B cell (primary cell): Measurements from ENCODE around the gene TPO. TPM values are rescaled to one million over a fixed set of nuclear protein-coding genes. Genes with fewer than 3 reads are reported as not detected.
A peak's percentile ranks its signal among the peaks of the same experiment; 100 is the strongest.

Experiments used
- ATAC-seq: fragments of 200-7000 bp; cut with Tn5 transposase; one replicate; pipeline ENCODE4 v1.10.0; 2021; ENCODE audit warnings: low read depth, mild to moderate bottlenecking, moderate number of reproducible peaks, moderate library complexity
- CTCF ChIA-PET: fragments of 350-600 bp; sonication (Branson Sonifier 250); formaldehyde crosslinking; loops from one replicate; lab custom pipeline; 2021; ENCODE audit warnings: antibody characterized with exemption, inconsistent platforms; lab: Charles Lee
- POLR2A ChIA-PET: fragments of 350-600 bp; sonication (Branson Sonifier 250); formaldehyde crosslinking; loops from one replicate; lab custom pipeline; 2021; ENCODE audit warnings: antibody characterized with exemption; lab: Charles Lee
- DNase-seq: peaks from one replicate; pipeline ENCODE4 v3.0.0; 2013
- H2AFZ ChIP-seq: 2 replicates; pipeline ENCODE4 v1.6.1; 2012; ENCODE audit warnings: mild to moderate bottlenecking, low read depth, low read length; ENCODE audit not compliant: insufficient read depth, poor library complexity, severe bottlenecking
- H3K27ac ChIP-seq, 2 donors: 1 replicate in 1 of 2; 2 replicates in 1 of 2; pipeline ENCODE4 v1.5.1; 2012 to 2013; ENCODE audit warnings: low read length in 2 of 2, mild to moderate bottlenecking in 2 of 2, moderate library complexity in 1 of 2
- H3K27me3 ChIP-seq, 4 experiments: fragments of 200-600 bp in 1 of 4; sonication (generic) in 1 of 4; replicated peaks in 1 of 4; 1 replicate in 2 of 4; 2 replicates in 2 of 4; pipeline versions ENCODE4 v1.6.1 to v1.7.0; 2013 to 2016; ENCODE audit warnings: low read length in 3 of 4, mild to moderate bottlenecking in 2 of 4, mixed read lengths in 1 of 4, moderate library complexity in 1 of 4; ENCODE audit not compliant: insufficient read depth in 4 of 4, control insufficient read depth in 3 of 4; ENCODE audit errors: control extremely low read depth in 1 of 4
- H3K36me3 ChIP-seq, 2 experiments: replicated peaks in 1 of 2; 1 replicate in 1 of 2; 2 replicates in 1 of 2; pipeline versions ENCODE4 v1.6.1 to v1.7.1; 2013; ENCODE audit warnings: low read length in 1 of 2; ENCODE audit not compliant: insufficient read depth in 2 of 2, control insufficient read depth in 1 of 2; ENCODE audit errors: control extremely low read depth in 1 of 2, extremely low read depth in 1 of 2
- H3K4me1 ChIP-seq, 2 donors: fragments of 200-600 bp in 1 of 2; sonication (generic) in 1 of 2; 1 replicate in 1 of 2; 2 replicates in 1 of 2; pipeline versions ENCODE4 v1.5.1 to v1.6.1; 2013 to 2017; ENCODE audit warnings: low read length in 2 of 2; ENCODE audit not compliant: control insufficient read depth in 2 of 2, insufficient read depth in 2 of 2
- H3K4me2 ChIP-seq: replicated peaks from 2 replicates; pipeline ENCODE3; 2012; ENCODE audit warnings: mild to moderate bottlenecking, low read depth, low read length; ENCODE audit not compliant: poor library complexity, severe bottlenecking
- H3K4me3 ChIP-seq, 5 experiments: fragments of 200-600 bp in 1 of 5; sonication (generic) in 1 of 5; 1 replicate in 3 of 5; 2 replicates in 2 of 5; pipeline versions ENCODE4 v1.5.1 to v1.7.0; 2011 to 2016; ENCODE audit warnings: low read length in 4 of 5, mild to moderate bottlenecking in 4 of 5, low read depth in 2 of 5, control low read depth in 1 of 5, moderate library complexity in 1 of 5; ENCODE audit not compliant: insufficient read depth in 1 of 5; ENCODE audit errors: control extremely low read depth in 1 of 5, extremely low read depth in 1 of 5
- H3K79me2 ChIP-seq: fragments of 200-600 bp; sonication (generic); one replicate; pipeline ENCODE4 v1.6.0; 2016; ENCODE audit warnings: low read length; ENCODE audit not compliant: control insufficient read depth, insufficient read depth
- H3K9ac ChIP-seq: fragments of 200-600 bp; sonication (generic); 2 replicates; pipeline ENCODE4 v1.6.1; 2017; ENCODE audit warnings: mild to moderate bottlenecking, low read length, moderate library complexity
- H3K9me3 ChIP-seq, 3 donors: one replicate each; pipeline versions ENCODE4 v1.6.1 to v1.7.1; 2013; ENCODE audit warnings: low read length in 2 of 3; ENCODE audit not compliant: control insufficient read depth in 2 of 3, insufficient read depth in 1 of 3; ENCODE audit errors: control extremely low read depth in 1 of 3
- H4K20me1 ChIP-seq: 2 replicates; pipeline ENCODE4 v1.6.0; 2012; ENCODE audit warnings: mild to moderate bottlenecking, low read length; ENCODE audit not compliant: insufficient read depth, control insufficient read depth, poor library complexity, severe bottlenecking
- H3K27ac Mint-ChIP-seq: one replicate; pipeline ENCODE4 v1.8.0; 2021; ENCODE audit warnings: mixed read lengths
- H3K27me3 Mint-ChIP-seq: one replicate; pipeline ENCODE4 v1.8.0; 2021; ENCODE audit warnings: mixed read lengths
- H3K4me1 Mint-ChIP-seq: one replicate; pipeline ENCODE4 v1.8.0; 2021; ENCODE audit warnings: mixed read lengths
- H3K4me3 Mint-ChIP-seq: one replicate; pipeline ENCODE4 v1.8.0; 2021; ENCODE audit warnings: mixed read lengths
- H3K9me3 Mint-ChIP-seq: one replicate; pipeline ENCODE4 v1.8.0; 2022; ENCODE audit warnings: mixed read lengths; ENCODE audit not compliant: insufficient read depth
- CTCF ChIP-seq: fragments of 200-600 bp; IDR thresholded peaks from one replicate; pipeline ENCODE4 v1.8.0; 2022; ENCODE audit warnings: antibody characterized with exemption, mild to moderate bottlenecking
- EZH2 ChIP-seq: IDR thresholded peaks from 2 replicates; pipeline ENCODE4 v1.6.1; 2012; ENCODE audit warnings: borderline replicate concordance, low read depth, mild to moderate bottlenecking, moderate library complexity, low read length; ENCODE audit not compliant: insufficient read depth, poor library complexity, severe bottlenecking
- WGBS: methylation state at CpG from one replicate; pipeline ENCODE4 v1.1.5; 2013; ENCODE audit warnings: missing lambda C conversion rate; ENCODE audit not compliant: insufficient coverage; 5-methylcytosine and 5-hydroxymethylcytosine counted together
- intact Hi-C: fragments of 100-400 bp; cut with micrococcal nuclease; formaldehyde crosslinking; loops from one replicate; pipeline ENCODE4 v1.10.0; 2022
- polyA plus RNA-seq: library from polyadenylated mRNA; depleted of rRNA; stranded (reverse); fragments of >200 nt; gene quantifications from 2 replicates; pipeline ENCODE4 v1.2.3, GENCODE V29; 2012
- total RNA-seq, 2 donors: library from RNA; stranded (reverse); fragments of 120-200 nt in 1 of 2; gene quantifications; 1 replicate in 1 of 2; 2 replicates in 1 of 2; pipeline versions ENCODE4 v1.2.3 to v1.2.4, GENCODE V29; 2013 to 2022

Gene TPO
- total and polyA plus RNA-seq, 2 donors (not counting 1 experiment from before 2014, with no cell fraction given): not detected

- peaks cover 0 to 18% (median 0%) of the 10 kb centered on the region in 3 donors for H3K9me3 ChIP-seq
- H3K27ac ChIP-seq: no peak overlapping the region
- no peaks in the 10 kb centered on the region for H3K36me3 ChIP-seq
- H3K4me3 ChIP-seq: no peak overlapping the region
- intact Hi-C loops: no loop called here
- no peaks in the 10 kb centered on the region for H3K79me2 ChIP-seq
- TF ChIP-seq CTCF: peak; percentile 22
- TF ChIP-seq EZH2: no peak
- H3K4me1 Mint-ChIP-seq: no peaks in the 10 kb centered on the region
- H3K4me1 ChIP-seq: no peaks in the 10 kb centered on the region
- ChIA-PET CTCF (interaction anchor here (1.0 to 1.4 kb wide), 2 partner anchors 179 to 180 kb away, joined by 3 read pairs; no protein-coding TSS in a partner anchor), POLR2A (no interaction called here)
- H3K9me3 Mint-ChIP-seq: peaks cover 3% of the 10 kb centered on the region
- no peak overlapping the region for H2AFZ ChIP-seq
- WGBS: 40% methylated on average over 15 of the region's 15 CpGs
- H3K27me3 Mint-ChIP-seq: peaks cover 19% of the 10 kb centered on the region
- DNase-seq: peak; percentile 55
- no peak overlapping the region for H3K9ac ChIP-seq
- no peak overlapping the region for H3K4me2 ChIP-seq
- ATAC-seq: no peak
- no peak overlapping the region for H3K4me3 Mint-ChIP-seq
- no peak overlapping the region for H3K27ac Mint-ChIP-seq
- H3K27me3 ChIP-seq: peaks cover 0 to 41% (median 4%) of the 10 kb centered on the region in 4 experiments
- no peaks in the 10 kb centered on the region for H4K20me1 ChIP-seq
Observed at GRCh38 chr2:1588978-1589621, 175.8 kb downstream of the TPO start.

- Histone ChIP-seq H3K4me3 (no peak overlapping the region), H3K9ac (no peak overlapping the region), H3K27ac (no peak overlapping the region), H4K20me1 (no peaks in the 10 kb centered on the region), H3K4me1 (no peaks in the 10 kb centered on the region), H3K27me3 (peaks cover 0 to 41% (median 4%) of the 10 kb centered on the region in 4 experiments), H3K9me3 (peaks cover 0 to 27% (median 0%) of the 10 kb centered on the region in 3 donors), H3K4me2 (no peak overlapping the region), H2AFZ (no peak overlapping the region), H3K79me2 (no peaks in the 10 kb centered on the region), H3K36me3 (no peaks in the 10 kb centered on the region)
- Mint-ChIP-seq H3K4me1 (no peaks in the 10 kb centered on the region), H3K4me3 (no peak overlapping the region), H3K9me3 (peaks cover 3% of the 10 kb centered on the region), H3K27me3 (peaks cover 19% of the 10 kb centered on the region), H3K27ac (no peak overlapping the region)
- ATAC-seq (no peak), DNase-seq (no peak)
- WGBS: 88% methylated on average over 17 of the region's 18 CpGs
- ChIA-PET POLR2A (no interaction called here), CTCF (no interaction called here)
- TF ChIP-seq EZH2: no peak
- no peak for TF ChIP-seq CTCF
- intact Hi-C loops: no loop called here
Observed at GRCh38 chr2:1590596-1591460, 177.6 kb downstream of the TPO start.
